CD4-positive, alpha-beta T cell treated with Interleukin-17A for 4 hours (primary cell): Measurements from ENCODE around the gene RPS26.
"Not testable (repeated sequence)": the region's sequence is repeated elsewhere in the genome, so short reads cannot be mapped to it uniquely, and the experiment has no call there.

ENCODE experiments used
- DNase-seq: peaks from one replicate; pipeline ENCODE4 v3.0.0-alpha.2; 2020; ENCODE audit warnings: mixed read lengths

The RPS26 gene

GRCh38 chr12:56021889-56022497 lies 19.7 kb upstream of the RPS26 start:
- no peak for DNase-seq

GRCh38 chr12:56028511-56029165 lies 13.1 kb upstream of the RPS26 start:
- no peak for DNase-seq

DNA sequence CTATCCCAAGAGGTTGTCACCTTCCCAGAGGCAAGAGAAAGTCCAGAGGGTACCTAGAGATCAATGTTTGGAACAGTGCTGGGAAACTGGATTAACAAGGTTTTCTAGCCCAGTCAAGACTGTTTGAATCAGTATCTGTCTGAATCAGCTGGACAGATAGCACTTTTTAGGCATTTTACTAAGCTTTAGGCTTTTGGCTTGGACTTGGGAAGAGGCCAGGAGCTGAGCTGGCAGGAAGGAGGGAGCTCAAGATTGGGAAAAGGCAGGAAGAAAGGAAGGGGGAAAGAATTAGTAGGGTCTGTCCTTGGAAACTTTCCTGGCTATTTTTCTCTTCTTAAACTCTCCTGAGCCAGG lies 12.6 kb upstream of the RPS26 start:
- DNase-seq: no peak

- peak; percentile 69 for DNase-seq
Measured at GRCh38 chr12:56029666-56030293, 11.9 kb upstream of the RPS26 start.

GRCh38 chr12:56031987-56032386 lies 9.7 kb upstream of the RPS26 start:
- DNase-seq: peak; percentile 51

DNA sequence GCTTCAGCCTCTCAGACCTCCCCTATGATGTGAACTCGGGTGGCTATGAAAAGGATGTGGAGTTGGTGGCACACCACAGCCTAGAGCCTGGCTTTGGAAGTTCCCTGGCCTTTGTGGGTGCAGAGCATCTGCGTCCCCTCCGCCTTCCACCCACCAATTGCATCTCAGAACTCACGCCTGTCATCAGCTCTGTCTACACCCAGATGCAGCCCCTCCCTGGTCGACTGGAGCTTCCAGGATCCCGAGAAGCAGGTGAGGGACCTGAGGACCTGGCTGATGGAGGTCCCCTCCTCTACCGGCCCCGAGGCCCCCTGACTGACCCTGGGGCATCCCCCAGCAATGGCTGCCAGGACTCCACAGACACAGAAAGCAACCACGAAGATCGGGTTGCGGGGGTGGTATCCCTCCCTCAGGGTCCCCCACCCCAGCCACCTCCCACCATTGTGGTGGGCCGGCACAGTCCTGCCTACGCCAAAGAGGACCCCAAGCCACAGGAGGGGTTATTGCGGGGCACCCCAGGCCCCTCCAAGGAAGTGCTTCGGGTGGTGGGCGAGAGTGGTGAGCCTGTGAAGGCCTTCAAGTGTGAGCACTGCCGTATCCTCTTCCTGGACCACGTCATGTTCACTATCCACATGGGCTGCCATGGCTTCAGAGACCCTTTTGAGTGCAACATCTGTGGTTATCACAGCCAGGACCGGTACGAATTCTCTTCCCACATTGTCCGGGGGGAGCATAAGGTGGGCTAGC lies 7.0 kb upstream of the RPS26 start:
- DNase-seq: peak; percentile 12

- no peak for DNase-seq
Measured at GRCh38 chr12:56037161-56037560, 4.6 kb upstream of the RPS26 start.

- DNase-seq: no peak
Measured at GRCh38 chr12:56038022-56038655, 3.6 kb upstream of the RPS26 start.

- no peak for DNase-seq
Measured at GRCh38 chr12:56040151-56040550, 1.6 kb upstream of the RPS26 start.

DNA sequence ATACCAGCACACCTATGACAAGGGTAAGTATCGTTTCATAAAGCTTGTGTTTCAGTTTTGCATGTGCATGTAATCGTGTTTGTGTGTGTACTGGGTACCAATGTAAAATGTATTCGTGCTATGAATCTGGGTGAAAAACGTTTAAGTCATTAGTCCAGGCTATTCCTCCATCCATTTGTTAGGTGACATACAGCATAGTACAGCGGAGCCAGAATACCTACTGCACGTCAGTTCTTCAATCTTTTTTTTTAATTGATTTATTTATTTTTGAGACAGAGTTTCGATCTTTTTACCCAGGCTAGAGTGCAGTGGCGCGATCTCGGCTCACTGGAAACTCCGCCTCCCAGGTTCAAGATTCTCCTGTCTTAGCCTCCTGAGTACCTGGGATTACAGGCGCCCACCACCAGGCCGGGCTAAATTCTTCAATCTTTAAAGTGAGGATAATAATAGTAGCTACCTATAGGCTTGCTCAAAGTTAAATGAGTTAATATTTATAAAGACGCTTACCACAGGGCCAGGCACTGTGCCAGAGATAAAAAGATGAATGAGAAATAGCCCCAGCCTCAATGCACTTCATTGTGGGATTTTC lies 661 bp upstream of the RPS26 start:
- DNase-seq: no peak

DNA sequence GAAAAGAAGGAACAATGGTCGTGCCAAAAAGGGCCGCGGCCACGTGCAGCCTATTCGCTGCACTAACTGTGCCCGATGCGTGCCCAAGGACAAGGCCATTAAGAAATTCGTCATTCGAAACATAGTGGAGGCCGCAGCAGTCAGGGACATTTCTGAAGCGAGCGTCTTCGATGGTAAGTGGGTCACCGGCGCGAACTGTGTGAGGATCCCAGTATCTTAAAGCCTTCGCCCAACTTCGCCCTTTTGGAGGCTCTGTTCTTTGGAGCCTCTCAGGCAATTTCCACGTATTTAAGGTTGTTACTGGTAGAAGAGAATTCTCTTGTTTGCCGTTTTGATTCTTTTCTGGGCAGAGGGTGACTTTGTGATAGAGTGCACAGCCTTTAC lies 704 bp downstream of the RPS26 start:
- not testable (repeated sequence) for DNase-seq

DNA sequence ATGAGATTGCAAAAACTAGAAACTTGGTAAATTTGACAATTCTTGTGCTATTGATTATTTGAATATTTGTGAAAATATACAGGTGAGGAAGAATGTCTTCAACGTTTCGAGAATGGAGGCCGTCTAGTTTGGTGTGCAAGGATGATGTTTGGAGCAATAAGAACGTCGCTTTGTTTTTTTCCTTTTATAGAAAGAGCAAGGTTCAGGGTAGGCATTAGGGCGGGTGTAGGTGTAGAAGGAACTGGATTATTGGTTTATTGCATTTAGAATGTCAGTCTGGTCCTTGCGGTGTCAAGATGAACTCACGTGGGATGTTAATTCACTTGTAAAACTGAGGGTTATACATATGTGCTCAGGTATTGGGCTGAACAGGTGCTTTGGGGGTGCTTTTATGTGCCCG lies 1.1 kb downstream of the RPS26 start:
- no peak for DNase-seq

GRCh38 chr12:56046027-56046780 lies 4.5 kb downstream of the RPS26 start:
- DNase-seq: no peak

GRCh38 chr12:56053407-56053893 lies 11.7 kb downstream of the RPS26 start:
- DNase-seq: no peak

GRCh38 chr12:56059964-56060363 lies 18.2 kb downstream of the RPS26 start:
- DNase-seq: not testable (repeated sequence)

GRCh38 chr12:56061982-56062381 lies 20.3 kb downstream of the RPS26 start:
- no peak for DNase-seq

DNA sequence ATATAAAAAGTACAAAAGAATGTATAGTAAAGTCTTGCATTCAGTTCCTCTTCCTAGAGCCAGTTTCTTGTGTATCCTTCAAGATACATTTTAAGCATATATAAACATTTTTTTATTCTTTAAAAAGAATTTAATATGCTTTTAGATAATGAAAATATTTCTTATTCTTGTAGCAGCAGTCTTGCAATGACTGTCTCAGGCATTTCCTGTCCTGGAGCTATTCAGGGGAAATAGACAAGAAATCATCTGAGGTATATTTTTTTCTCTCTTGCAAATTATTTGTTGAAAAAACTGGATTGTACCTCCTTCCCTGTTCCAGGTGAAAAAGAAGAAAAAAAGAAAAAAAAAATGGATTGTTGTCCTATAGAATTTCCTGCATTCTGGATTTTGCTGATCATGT lies 21.3 kb downstream of the RPS26 start:
- DNase-seq: no peak

DNA sequence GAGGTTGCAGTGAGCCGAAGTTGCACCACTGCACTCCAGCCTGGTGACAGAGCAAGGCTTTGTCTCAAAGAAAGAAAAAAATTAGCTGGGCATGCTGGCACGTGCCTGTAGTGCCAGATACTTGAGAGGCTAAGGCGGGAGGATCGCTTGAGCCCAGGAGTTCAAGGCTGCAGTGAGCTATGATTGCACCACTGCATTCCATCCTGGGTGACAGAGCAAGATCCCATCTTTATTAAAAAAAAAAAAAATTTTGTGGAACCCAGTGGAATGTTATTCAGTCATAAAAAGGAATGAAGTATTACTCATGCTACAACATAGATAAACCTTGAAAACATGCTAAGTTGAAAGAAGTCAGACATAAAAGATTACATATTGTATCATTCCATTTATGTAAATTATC lies 29.9 kb downstream of the RPS26 start:
- no peak for DNase-seq

DNA sequence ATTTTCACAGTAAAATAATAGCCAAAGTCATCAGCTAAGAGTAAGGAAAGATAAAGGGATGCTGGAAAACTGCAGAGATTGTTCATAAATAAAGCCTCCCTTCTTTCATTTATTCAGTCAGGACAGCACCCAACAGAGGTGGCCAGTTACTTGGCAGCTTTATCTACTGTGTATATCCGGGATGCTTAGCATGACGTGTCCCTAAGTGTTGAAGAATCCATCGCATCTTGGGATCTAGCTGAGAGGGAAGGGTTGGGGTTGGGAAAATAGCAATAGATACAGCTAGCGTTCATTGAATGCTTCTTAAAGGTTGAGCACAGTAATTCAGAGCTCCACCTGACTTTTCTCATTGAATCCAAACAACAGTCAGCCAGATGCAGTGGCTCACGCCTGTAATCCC lies 32.7 kb downstream of the RPS26 start:
- no peak for DNase-seq

DNA sequence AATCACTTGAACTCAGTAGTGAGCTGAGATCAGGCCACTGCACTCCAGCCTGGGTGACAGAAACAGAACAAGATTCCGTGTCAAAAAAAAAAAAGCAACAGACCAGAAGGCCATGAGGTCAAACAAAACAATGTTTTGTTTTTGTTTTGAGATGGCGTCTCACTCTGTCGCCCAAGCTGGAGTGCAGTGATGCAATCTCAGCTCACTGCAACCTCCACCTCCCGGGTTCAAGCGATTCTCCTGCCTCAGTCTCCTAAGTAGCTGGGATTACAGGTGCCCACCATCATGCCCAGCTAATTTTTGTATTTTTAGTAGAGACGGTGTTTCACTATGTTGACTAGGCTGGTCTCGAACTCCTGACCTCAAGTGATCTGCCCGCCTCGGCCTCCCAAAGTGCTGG lies 36.2 kb downstream of the RPS26 start:
- DNase-seq: not testable (repeated sequence)

GRCh38 chr12:56078427-56078826 lies 36.7 kb downstream of the RPS26 start:
- DNase-seq: no peak
